ENCODE results near the gene DNAJC18. TPM values are rescaled to one million over a fixed set of nuclear protein-coding genes. Genes with fewer than 3 reads are reported as not detected.

DNAJC18 gene
- total and polyA plus RNA-seq, 2 donors (not counting 1 experiment from before 2014, with no cell fraction given) = 2.0 to 13.6 TPM

DNA sequence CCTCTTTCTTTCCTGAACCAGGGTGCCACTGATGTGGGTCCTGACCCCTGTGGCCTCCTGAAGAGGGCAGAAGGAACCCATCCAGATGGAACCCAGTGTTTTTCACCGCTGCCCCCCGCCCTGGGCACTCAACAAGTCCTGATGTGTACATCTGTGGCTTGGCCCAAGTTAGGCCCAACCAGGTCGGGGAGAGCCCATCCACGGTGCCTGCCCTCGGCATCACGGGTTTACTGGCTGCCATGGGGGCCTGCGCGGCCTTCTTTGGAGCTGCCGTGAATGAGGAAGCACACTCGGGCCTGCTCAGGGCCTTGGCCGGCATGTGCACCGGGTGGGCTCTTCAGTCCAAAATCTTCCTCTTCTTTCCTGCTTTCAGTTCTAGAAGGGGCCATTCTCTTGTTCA is 17.5 kb upstream of the DNAJC18 start:
- TF ChIP-seq EZH2 (IDR thresholded peaks at IDR 0.05; ENCODE audit: borderline replicate concordance, insufficient read depth, low read depth, low read length, poor library complexity, severe bottlenecking) = no peak
- TF ChIP-seq, protein P1, sequence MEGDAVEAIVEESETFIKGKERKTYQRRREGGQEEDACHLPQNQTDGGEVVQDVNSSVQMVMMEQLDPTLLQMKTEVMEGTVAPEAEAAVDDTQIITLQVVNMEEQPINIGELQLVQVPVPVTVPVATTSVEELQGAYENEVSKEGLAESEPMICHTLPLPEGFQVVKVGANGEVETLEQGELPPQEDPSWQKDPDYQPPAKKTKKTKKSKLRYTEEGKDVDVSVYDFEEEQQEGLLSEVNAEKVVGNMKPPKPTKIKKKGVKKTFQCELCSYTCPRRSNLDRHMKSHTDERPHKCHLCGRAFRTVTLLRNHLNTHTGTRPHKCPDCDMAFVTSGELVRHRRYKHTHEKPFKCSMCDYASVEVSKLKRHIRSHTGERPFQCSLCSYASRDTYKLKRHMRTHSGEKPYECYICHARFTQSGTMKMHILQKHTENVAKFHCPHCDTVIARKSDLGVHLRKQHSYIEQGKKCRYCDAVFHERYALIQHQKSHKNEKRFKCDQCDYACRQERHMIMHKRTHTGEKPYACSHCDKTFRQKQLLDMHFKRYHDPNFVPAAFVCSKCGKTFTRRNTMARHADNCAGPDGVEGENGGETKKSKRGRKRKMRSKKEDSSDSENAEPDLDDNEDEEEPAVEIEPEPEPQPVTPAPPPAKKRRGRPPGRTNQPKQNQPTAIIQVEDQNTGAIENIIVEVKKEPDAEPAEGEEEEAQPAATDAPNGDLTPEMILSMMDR (IDR thresholded peaks at IDR 0.05) = no peak
- ChIA-PET POLR2A (no interaction called here), CTCF (no interaction called here)
- Histone ChIP-seq H3K27ac (ENCODE audit: low read length in 2 of 2) (no peak overlapping the region), H3K9me3 (ENCODE audit: control extremely low read depth in 1 of 3, control insufficient read depth in 2 of 3, insufficient read depth in 1 of 3, low read length in 2 of 3) (no peaks in the 10 kb centered on the region), H2AFZ (ENCODE audit: insufficient read depth, low read depth, low read length, poor library complexity, severe bottlenecking) (no peak overlapping the region), H3K9ac (ENCODE audit: low read length) (no peak overlapping the region), H4K20me1 (ENCODE audit: control insufficient read depth, insufficient read depth, low read length, poor library complexity, severe bottlenecking) (no peaks in the 10 kb centered on the region), H3K36me3 (replicated peaks in 1 of 2; ENCODE audit: control extremely low read depth in 1 of 2, control insufficient read depth in 1 of 2, extremely low read depth in 1 of 2, insufficient read depth in 2 of 2, low read length in 1 of 2) (no peaks in the 10 kb centered on the region), H3K4me1 (ENCODE audit: control insufficient read depth in 2 of 2, insufficient read depth in 2 of 2, low read length in 2 of 2) (peaks cover 10 to 19% of the 10 kb centered on the region in 2 donors), H3K4me3 (ENCODE audit: control extremely low read depth in 1 of 5, extremely low read depth in 1 of 5, insufficient read depth in 1 of 5, low read depth in 2 of 5, low read length in 4 of 5) (no peak overlapping the region), H3K4me2 (replicated peaks; ENCODE audit: low read depth, low read length, poor library complexity, severe bottlenecking) (no peak overlapping the region), H3K27me3 (replicated peaks in 1 of 4; ENCODE audit: control extremely low read depth in 1 of 4, control insufficient read depth in 3 of 4, insufficient read depth in 4 of 4, low read length in 3 of 4) (no peaks in the 10 kb centered on the region), H3K79me2 (ENCODE audit: control insufficient read depth, insufficient read depth, low read length) (no peaks in the 10 kb centered on the region)
- WGBS (ENCODE audit: insufficient coverage) = 98% methylated on average over 12 of the region's 12 CpGs
- no peak overlapping the region for H3K4me3 Mint-ChIP-seq
- peaks cover 20% of the 10 kb centered on the region for H3K4me1 Mint-ChIP-seq
- H3K27ac Mint-ChIP-seq = no peak overlapping the region
- intact Hi-C loops (cut with micrococcal nuclease) = no loop called here
- DNase-seq (no peak), ATAC-seq (ENCODE audit: low read depth) (no peak)
- H3K9me3 Mint-ChIP-seq (ENCODE audit: insufficient read depth) = no peaks in the 10 kb centered on the region
- no peaks in the 10 kb centered on the region for H3K27me3 Mint-ChIP-seq

DNA sequence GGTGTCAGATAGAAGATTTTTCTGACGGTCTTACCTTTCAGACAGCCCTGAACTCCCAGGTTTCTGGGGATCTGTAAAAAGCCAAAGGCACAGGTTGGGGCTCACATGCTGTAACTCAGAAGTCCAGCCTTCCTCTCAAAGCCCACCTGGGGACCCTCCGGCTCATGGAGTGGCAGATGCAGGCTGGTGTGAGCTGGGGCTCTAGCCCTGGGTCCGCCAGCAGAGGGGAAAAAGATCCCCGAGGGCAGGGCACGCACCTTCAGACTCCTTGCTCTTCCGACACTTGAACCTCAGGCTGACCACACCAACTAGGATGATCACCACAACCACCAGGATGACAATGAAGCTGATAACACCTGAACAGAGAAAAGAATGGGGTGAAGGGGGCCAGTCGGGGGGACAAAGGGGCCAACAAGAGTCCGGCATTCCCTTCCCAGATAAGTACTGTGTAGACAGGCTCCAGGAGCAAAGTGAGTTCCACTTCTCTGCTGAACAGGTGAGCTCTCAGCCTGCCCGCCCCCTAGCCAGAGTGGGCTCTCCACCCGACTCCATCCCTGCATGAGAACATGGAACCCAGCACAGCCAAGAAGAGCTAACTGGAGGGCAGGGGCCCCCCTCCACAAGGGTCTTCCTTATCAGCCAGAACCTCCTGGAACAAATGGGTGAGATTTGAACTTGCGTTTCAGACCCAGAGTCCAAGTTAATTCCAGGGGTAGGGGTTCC is 15.4 kb upstream of the DNAJC18 start:
- 80% methylated on average over 6 of the region's 11 CpGs for WGBS (ENCODE audit: insufficient coverage)
- ChIA-PET CTCF (no interaction called here), POLR2A (no interaction called here)
- H3K27me3 Mint-ChIP-seq = no peaks in the 10 kb centered on the region
- intact Hi-C loops (cut with micrococcal nuclease) = no loop called here
- peaks cover 10 to 19% of the 10 kb centered on the region in 2 donors for H3K4me1 ChIP-seq (ENCODE audit: control insufficient read depth in 2 of 2, insufficient read depth in 2 of 2, low read length in 2 of 2)
- H3K4me2 ChIP-seq (replicated peaks; ENCODE audit: low read depth, low read length, poor library complexity, severe bottlenecking) = peak overlapping the region; percentile 31
- no peaks in the 10 kb centered on the region for H3K9me3 Mint-ChIP-seq (ENCODE audit: insufficient read depth)
- TF ChIP-seq, protein P1 (IDR thresholded peaks at IDR 0.05) = no peak
- no peak for TF ChIP-seq EZH2 (IDR thresholded peaks at IDR 0.05; ENCODE audit: borderline replicate concordance, insufficient read depth, low read depth, low read length, poor library complexity, severe bottlenecking)
- no peak overlapping the region for H2AFZ ChIP-seq (ENCODE audit: insufficient read depth, low read depth, low read length, poor library complexity, severe bottlenecking)
- DNase-seq (no peak), ATAC-seq (ENCODE audit: low read depth) (no peak)
- no peak overlapping the region for H3K9ac ChIP-seq (ENCODE audit: low read length)
- H3K4me3 Mint-ChIP-seq = no peak overlapping the region
- no peak overlapping the region for H3K27ac Mint-ChIP-seq
- no peaks in the 10 kb centered on the region for H4K20me1 ChIP-seq (ENCODE audit: control insufficient read depth, insufficient read depth, low read length, poor library complexity, severe bottlenecking)
- no peak overlapping the region for H3K27ac ChIP-seq (ENCODE audit: low read length in 2 of 2)
- H3K9me3 ChIP-seq (ENCODE audit: control extremely low read depth in 1 of 3, control insufficient read depth in 2 of 3, insufficient read depth in 1 of 3, low read length in 2 of 3) = no peaks in the 10 kb centered on the region
- H3K4me3 ChIP-seq (ENCODE audit: control extremely low read depth in 1 of 5, extremely low read depth in 1 of 5, insufficient read depth in 1 of 5, low read depth in 2 of 5, low read length in 4 of 5) = no peak overlapping the region
- H3K4me1 Mint-ChIP-seq = peaks cover 20% of the 10 kb centered on the region
- H3K79me2 ChIP-seq (ENCODE audit: control insufficient read depth, insufficient read depth, low read length) = no peaks in the 10 kb centered on the region
- no peaks in the 10 kb centered on the region for H3K27me3 ChIP-seq (replicated peaks in 1 of 4; ENCODE audit: control extremely low read depth in 1 of 4, control insufficient read depth in 3 of 4, insufficient read depth in 4 of 4, low read length in 3 of 4)
- H3K36me3 ChIP-seq (replicated peaks in 1 of 2; ENCODE audit: control extremely low read depth in 1 of 2, control insufficient read depth in 1 of 2, extremely low read depth in 1 of 2, insufficient read depth in 2 of 2, low read length in 1 of 2) = no peaks in the 10 kb centered on the region

Data from B cell (primary cell).